Upper lobe of left lung (tissue), 6 donors: Measurements from ENCODE around the gene TMEM273. TPM values are rescaled to one million over a fixed set of nuclear protein-coding genes. Genes with fewer than 3 reads are reported as not detected.

Experiments used
- ATAC-seq, 2 donors: fragments of 200-7000 bp; cut with Tn5 transposase; one replicate each; pipeline ENCODE4 v1.9.1; 2022; ENCODE audit warnings: mild to moderate bottlenecking in 2 of 2, moderate library complexity in 2 of 2; ENCODE audit not compliant: low FRiP score in 2 of 2
- DNase-seq, 2 donors: peaks; one replicate each; pipeline ENCODE4 v3.0.0-alpha.2; 2019 to 2020
- H3K27ac ChIP-seq, 4 donors: fragments of 200-600 bp; sonication (generic); one replicate each; pipeline ENCODE4 v1.5.1; 2016 to 2019
- H3K27me3 ChIP-seq, 4 donors: fragments of 200-600 bp; sonication (generic); one replicate each; pipeline ENCODE4 v1.5.1; 2017 to 2019
- H3K36me3 ChIP-seq, 4 donors: fragments of 200-600 bp; sonication (generic); one replicate each; pipeline ENCODE4 v1.5.1; 2016 to 2019
- H3K4me1 ChIP-seq, 4 donors: fragments of 200-600 bp; sonication (generic); one replicate each; pipeline ENCODE4 v1.5.1; 2018 to 2019
- H3K4me3 ChIP-seq, 4 donors: fragments of 200-600 bp; sonication (generic); one replicate each; pipeline ENCODE4 v1.5.1; 2017 to 2019; ENCODE audit warnings: mild to moderate bottlenecking in 2 of 4, moderate library complexity in 1 of 4
- H3K9me3 ChIP-seq, 4 donors: fragments of 200-600 bp; sonication (generic); one replicate each; pipeline ENCODE4 v1.5.1; 2018 to 2019
- EP300 ChIP-seq, 4 donors: sonication (generic); formaldehyde crosslinking; IDR thresholded peaks; one replicate each; pipeline ENCODE4 v1.5.1; 2017; ENCODE audit warnings: antibody characterized with exemption in 4 of 4, control low read depth in 2 of 4
- POLR2A ChIP-seq, 4 donors: fragments of 450-650 bp; IDR thresholded peaks; one replicate each; pipeline ENCODE4 v1.5.1; 2016 to 2017; ENCODE audit warnings: antibody characterized with exemption in 4 of 4, mild to moderate bottlenecking in 2 of 4
- POLR2AphosphoS5 ChIP-seq, 2 donors: sonication (generic); formaldehyde crosslinking; IDR thresholded peaks; one replicate each; pipeline ENCODE4 v1.5.1; 2017; ENCODE audit warnings: antibody characterized with exemption in 2 of 2
- WGBS, 2 donors: methylation state at CpG; one replicate each; pipeline ENCODE4 v1.1.5; 2017 to 2018; 5-methylcytosine and 5-hydroxymethylcytosine counted together
- total RNA-seq, 6 donors: library from RNA; depleted of rRNA in 4 of 6; stranded (reverse); fragments of >200 nt in 4 of 6; gene quantifications; one replicate each; pipeline versions ENCODE4 v1.1.0 to v1.2.1, GENCODE V29; 2016 to 2021
- TF ChIP-seq, protein P1 (sequence below), 6 experiments: fragments of 450-650 bp in 4 of 6; fragments of 200-600 bp in 2 of 6; sonication (generic) in 2 of 6; IDR thresholded peaks; one replicate each; pipeline ENCODE4 v1.5.1; 2016 to 2019; ENCODE audit warnings: antibody characterized with exemption in 6 of 6
- donor health status: DM: no; HTN: no; CAD: no; lungs with moderate emphysema.
- donor health status: DM: no; HTN: yes; CAD: no; lungs with severe emphysema.

The TMEM273 gene
- total RNA-seq, 6 donors from 2014 or later = 12.3 to 52.3 (median 30.7) TPM

DNA sequence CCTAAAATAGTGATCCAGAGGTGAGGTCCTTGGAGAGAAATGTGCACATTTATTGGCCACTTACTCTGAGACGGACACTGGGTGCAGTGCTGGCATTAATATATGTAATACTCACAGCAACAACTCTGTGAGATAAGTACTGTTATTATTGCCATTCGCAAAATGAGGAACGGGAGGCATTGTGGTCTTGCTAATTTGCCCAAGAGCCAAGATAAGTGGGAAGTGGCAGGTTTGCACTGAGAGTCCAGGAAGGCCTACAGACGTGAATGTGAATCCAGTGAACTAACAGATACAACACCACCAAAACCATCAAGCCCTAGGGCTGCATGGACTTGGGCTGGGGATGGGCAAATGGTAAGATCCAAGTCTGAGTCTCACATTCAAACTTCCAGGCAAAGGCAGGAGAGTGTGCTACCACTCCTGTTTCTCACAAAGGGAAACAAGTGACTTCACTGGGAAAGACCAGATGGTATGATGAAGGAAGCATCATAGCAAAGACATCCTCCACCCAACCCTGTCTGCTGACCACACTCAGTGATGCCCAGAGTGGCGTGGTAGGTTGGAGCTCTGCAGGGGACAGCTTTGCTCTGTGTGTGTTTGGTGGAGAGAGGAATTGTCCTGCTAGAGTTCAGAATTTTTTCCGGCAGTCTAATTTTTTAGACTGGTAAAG is 19.2 kb downstream of the TMEM273 start:
- WGBS, 2 donors = 71 to 75% methylated on average over 6 of the region's 6 CpGs

DNA sequence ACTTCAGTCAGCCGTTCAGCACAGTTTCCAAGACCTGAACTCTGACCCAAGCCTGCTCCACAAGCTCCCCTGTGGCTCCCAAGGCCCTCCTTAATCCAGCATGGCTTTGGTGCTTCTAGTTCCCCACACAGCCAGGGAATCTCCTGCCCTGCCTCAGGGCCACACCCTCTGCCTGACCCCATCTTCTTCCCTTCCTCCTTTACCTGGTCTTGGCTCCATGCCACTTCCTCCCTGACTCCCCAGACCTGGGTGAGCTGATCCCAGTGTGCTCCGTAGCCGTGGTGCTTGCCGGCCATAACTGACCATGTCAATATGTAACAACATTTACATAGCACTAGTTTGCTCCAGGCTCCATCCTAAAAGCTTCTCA is 20.0 kb downstream of the TMEM273 start:
- no peak overlapping the region for H3K27ac ChIP-seq
- 88 to 94% methylated on average over 4 of the region's 4 CpGs for WGBS, 2 donors
- no peak for ATAC-seq
- no peak overlapping the region for H3K4me3 ChIP-seq
- H3K36me3 ChIP-seq = peaks cover 0 to 14% (median 2%) of the 10 kb centered on the region in 4 donors
- no peaks in the 10 kb centered on the region for H3K9me3 ChIP-seq
- no peaks in the 10 kb centered on the region for H3K27me3 ChIP-seq
- TF ChIP-seq POLR2A (IDR thresholded peaks at IDR 0.05) (no peak), POLR2AphosphoS5 (IDR thresholded peaks at IDR 0.05) (no peak), EP300 (IDR thresholded peaks at IDR 0.05) (no peak)
- TF ChIP-seq, protein P1, sequence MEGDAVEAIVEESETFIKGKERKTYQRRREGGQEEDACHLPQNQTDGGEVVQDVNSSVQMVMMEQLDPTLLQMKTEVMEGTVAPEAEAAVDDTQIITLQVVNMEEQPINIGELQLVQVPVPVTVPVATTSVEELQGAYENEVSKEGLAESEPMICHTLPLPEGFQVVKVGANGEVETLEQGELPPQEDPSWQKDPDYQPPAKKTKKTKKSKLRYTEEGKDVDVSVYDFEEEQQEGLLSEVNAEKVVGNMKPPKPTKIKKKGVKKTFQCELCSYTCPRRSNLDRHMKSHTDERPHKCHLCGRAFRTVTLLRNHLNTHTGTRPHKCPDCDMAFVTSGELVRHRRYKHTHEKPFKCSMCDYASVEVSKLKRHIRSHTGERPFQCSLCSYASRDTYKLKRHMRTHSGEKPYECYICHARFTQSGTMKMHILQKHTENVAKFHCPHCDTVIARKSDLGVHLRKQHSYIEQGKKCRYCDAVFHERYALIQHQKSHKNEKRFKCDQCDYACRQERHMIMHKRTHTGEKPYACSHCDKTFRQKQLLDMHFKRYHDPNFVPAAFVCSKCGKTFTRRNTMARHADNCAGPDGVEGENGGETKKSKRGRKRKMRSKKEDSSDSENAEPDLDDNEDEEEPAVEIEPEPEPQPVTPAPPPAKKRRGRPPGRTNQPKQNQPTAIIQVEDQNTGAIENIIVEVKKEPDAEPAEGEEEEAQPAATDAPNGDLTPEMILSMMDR (IDR thresholded peaks at IDR 0.05) = no peak
- no peak for DNase-seq
- H3K4me1 ChIP-seq = peaks cover 0 to 4% (median 0%) of the 10 kb centered on the region in 4 donors

More for the DNA sequence above, 19.2 kb downstream of the TMEM273 start:
- Histone ChIP-seq H3K27me3 (no peaks in the 10 kb centered on the region), H3K9me3 (no peaks in the 10 kb centered on the region), H3K36me3 (peaks cover 0 to 14% (median 2%) of the 10 kb centered on the region in 4 donors), H3K27ac (no peak overlapping the region), H3K4me1 (peaks cover 0 to 4% (median 1%) of the 10 kb centered on the region in 4 donors), H3K4me3 (no peak overlapping the region)
- DNase-seq (no peak), ATAC-seq (no peak)
- TF ChIP-seq EP300 (IDR thresholded peaks at IDR 0.05) (no peak), POLR2A (IDR thresholded peaks at IDR 0.05) (no peak), POLR2AphosphoS5 (IDR thresholded peaks at IDR 0.05) (no peak)
- TF ChIP-seq, protein P1 (IDR thresholded peaks at IDR 0.05) = no peak

DNA sequence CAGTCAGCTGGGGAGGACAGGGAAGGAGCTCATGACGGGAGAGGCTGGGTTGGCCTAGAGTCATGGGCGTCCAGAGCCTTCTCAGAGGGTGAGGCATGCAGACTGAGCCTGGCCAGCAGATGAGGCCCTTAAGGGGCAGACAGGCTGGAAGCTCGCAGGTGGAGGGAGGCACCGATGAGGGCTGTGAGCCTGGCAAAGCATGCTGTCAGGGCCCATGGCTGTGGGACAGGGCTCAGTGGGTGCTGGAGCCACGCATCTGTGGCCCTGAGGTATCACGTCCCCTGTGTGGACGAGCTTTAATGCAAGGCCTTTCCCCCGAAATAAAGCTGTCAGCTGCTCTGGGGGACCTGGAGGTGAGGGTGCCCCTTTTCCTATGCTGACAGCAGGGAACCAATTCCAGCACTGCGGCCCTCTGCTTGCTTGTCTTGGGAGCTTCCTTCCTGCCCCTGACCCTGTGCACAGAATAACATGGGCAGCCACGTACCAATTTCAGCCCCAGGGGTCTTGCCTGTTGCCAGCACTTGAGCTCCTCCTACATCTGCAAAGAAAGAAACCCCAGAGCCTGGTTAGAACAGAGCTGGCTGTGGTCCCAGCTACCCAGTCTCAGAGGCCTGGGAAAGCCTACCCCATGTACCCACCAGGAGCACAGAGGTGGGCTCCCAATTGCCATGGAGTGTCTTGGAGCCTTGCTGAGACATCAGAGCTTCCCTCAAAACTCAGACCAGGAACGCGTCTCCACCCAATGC is 20.6 kb downstream of the TMEM273 start:
- no peak overlapping the region for H3K4me3 ChIP-seq
- no peak overlapping the region for H3K27ac ChIP-seq
- DNase-seq (no peak), ATAC-seq (no peak)
- H3K4me1 ChIP-seq = peaks cover 0 to 4% (median 0%) of the 10 kb centered on the region in 4 donors
- H3K36me3 ChIP-seq = peaks cover 0 to 17% (median 2%) of the 10 kb centered on the region in 4 donors
- no peaks in the 10 kb centered on the region for H3K27me3 ChIP-seq
- TF ChIP-seq POLR2A (IDR thresholded peaks at IDR 0.05) = no peak
- TF ChIP-seq EP300 (IDR thresholded peaks at IDR 0.05) = no peak
- TF ChIP-seq, protein P1 (IDR thresholded peaks at IDR 0.05) = no peak
- TF ChIP-seq POLR2AphosphoS5 (IDR thresholded peaks at IDR 0.05) = no peak
- H3K9me3 ChIP-seq = no peaks in the 10 kb centered on the region
- 92 to 93% methylated on average over 4 to 12 of the region's 12 CpGs for WGBS, 2 donors

DNA sequence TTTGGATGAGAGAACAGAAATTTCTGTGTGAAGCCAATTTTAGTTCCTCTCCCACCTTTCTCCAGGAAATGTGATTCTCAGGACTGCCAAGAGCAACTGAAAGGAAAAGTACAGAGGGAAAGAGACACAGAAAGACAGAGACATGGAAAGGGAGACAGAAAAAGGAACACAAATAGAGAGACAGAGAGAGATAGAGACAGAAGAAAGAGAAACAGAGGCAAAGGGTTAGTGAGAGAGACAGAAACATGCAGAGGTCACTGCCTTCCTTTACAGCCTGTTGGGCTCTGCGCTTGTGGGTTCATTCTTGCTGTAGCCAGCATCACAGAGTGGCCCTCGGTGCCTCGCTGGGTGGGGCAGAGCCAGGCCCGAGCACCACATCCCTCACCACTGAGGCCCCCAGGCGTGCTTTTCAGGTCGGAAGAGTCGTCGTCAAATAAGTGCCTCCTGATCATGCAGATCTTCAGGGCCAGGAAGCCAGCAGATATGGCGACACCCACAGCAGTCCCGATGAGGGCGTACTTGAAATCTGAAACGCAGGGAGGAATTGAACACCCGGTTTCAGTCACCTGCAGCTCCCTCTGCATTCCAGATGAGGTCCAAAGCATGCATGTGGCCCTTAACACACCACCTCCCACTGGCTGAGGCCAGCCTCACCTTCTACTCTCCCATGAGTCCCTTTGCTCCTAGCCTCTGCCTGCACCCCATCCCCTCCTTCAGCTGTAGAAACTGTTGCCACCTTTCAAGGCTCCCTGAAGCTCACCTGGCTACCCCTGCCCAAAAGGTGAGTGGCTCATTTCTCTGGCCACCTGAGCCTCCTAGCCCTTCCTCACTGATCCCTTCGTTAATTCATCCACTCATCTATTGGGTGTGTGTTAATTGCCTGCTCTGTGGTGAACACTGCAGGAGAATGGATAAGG is 21.4 kb downstream of the TMEM273 start:
- 79 to 80% methylated on average over 13 to 14 of the region's 14 CpGs for WGBS, 2 donors
- DNase-seq = peak in 1 of 2 donors; percentile 52

More for the DNA sequence above, 21.4 kb downstream of the TMEM273 start:
- no peaks in the 10 kb centered on the region for H3K27me3 ChIP-seq
- no peak overlapping the region for H3K4me3 ChIP-seq
- peaks cover 0 to 21% (median 2%) of the 10 kb centered on the region in 4 donors for H3K36me3 ChIP-seq
- H3K27ac ChIP-seq = no peak overlapping the region
- no peak for ATAC-seq
- peaks cover 0 to 4% (median 0%) of the 10 kb centered on the region in 4 donors for H3K4me1 ChIP-seq
- TF ChIP-seq POLR2A (IDR thresholded peaks at IDR 0.05) (no peak), POLR2AphosphoS5 (IDR thresholded peaks at IDR 0.05) (no peak), EP300 (IDR thresholded peaks at IDR 0.05) (no peak)
- TF ChIP-seq, protein P1 (IDR thresholded peaks at IDR 0.05) = no peak
- H3K9me3 ChIP-seq = no peaks in the 10 kb centered on the region
